Activated T-cell treated with anti-CD3 and anti-CD28 coated beads, Interleukin-2, amount 50 U/mL, for 24 hours (primary cell): Measurements from ENCODE around the gene NLRP10.
"Not testable (repeated sequence)": the region's sequence is repeated elsewhere in the genome, so short reads cannot be mapped to it uniquely, and the experiment has no call there.

Experiments used
- DNase-seq: peaks from one replicate; pipeline ENCODE4 v3.0.0-alpha.2; 2020
- H3K27ac Mint-ChIP-seq: 2 replicates; pipeline ENCODE4 v1.8.0; 2020; ENCODE audit warnings: mild to moderate bottlenecking, mixed read lengths
- H3K27me3 Mint-ChIP-seq: 2 replicates; pipeline ENCODE4 v1.8.0; 2020; ENCODE audit warnings: mixed read lengths
- H3K36me3 Mint-ChIP-seq: 2 replicates; pipeline ENCODE4 v1.8.0; 2020; ENCODE audit warnings: low read depth, mixed read lengths
- H3K4me1 Mint-ChIP-seq: 2 replicates; pipeline ENCODE4 v1.8.0; 2020; ENCODE audit warnings: low read depth, mixed read lengths
- H3K4me3 Mint-ChIP-seq: 2 replicates; pipeline ENCODE4 v1.8.0; 2020; ENCODE audit warnings: mild to moderate bottlenecking, moderate library complexity, mixed read lengths
- H3K9me3 Mint-ChIP-seq: 2 replicates; pipeline ENCODE4 v1.8.0; 2020; ENCODE audit warnings: mixed read lengths

NLRP10 gene

GRCh38 chr11:7965386-7965785, at the start of gene NLRP10:
NLRP10 (minus strand) TSS chr11:7965447; CDS start chr11:7963495, 1,952 bp downstream.
- Mint-ChIP-seq H3K27me3 (peaks cover 25% of the 10 kb centered on the region), H3K36me3 (no peaks in the 10 kb centered on the region), H3K4me1 (no peaks in the 10 kb centered on the region), H3K9me3 (no peaks in the 10 kb centered on the region), H3K4me3 (no peak within 1 kb of the TSS), H3K27ac (no peak within 1 kb of the TSS)
- no peak for DNase-seq

- Mint-ChIP-seq H3K4me1 (peaks cover 5% of the 10 kb centered on the region), H3K36me3 (no peaks in the 10 kb centered on the region), H3K4me3 (no peak overlapping the region), H3K9me3 (no peaks in the 10 kb centered on the region), H3K27ac (no peak overlapping the region), H3K27me3 (peaks cover 24% of the 10 kb centered on the region)
- DNase-seq, result no peak
These were observed 48.6 kb upstream of the NLRP10 start for GRCh38 chr11:8013833-8014232.

DNA sequence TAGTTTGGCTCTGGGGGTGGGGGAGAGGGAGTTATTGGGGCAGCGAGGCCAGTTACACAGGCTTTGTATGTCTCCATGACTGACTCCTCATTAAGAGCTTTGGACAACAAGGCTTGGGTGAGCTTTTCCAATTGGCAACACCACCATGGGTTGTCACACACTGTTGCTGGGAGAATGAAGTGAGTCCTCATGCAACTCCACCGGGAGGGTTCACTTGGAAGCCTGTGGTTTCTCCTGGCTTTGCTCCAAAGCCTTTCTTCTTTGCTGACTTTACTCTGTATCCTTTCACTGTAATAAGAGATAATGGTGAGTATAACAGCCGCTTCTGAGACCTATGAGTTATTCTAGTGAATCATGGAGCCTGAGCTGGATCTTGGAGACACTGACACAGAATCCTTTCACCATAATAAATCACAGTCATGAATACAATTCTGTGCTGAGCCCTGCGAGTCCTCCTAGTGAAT, 46.8 kb upstream of the NLRP10 start:
- Mint-ChIP-seq H3K36me3 (no peaks in the 10 kb centered on the region), H3K27ac (no peak overlapping the region), H3K27me3 (peaks cover 16% of the 10 kb centered on the region)

DNA sequence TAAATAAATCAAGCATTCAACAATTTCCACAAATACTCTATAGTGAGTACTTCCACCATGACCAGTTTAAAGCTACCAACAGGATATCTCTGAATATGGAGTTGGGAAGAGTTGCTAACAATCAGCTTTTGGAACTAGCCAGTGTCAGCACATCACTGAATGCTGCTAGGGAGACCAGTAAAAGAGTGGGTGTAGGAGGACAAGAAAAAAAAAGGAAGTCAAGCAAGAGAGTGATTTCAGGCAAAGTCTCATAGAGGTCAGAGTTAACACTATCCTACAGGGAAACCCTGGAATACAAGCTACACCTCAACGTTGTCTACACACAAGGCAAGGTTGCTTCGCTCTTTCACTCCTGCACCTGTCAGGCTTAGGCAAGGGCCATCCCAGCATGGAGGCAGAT, 46.1 kb upstream of the NLRP10 start:
- Mint-ChIP-seq H3K27ac (no peak overlapping the region), H3K4me3 (no peak overlapping the region), H3K27me3 (peaks cover 16% of the 10 kb centered on the region), H3K4me1 (no peaks in the 10 kb centered on the region), H3K36me3 (no peaks in the 10 kb centered on the region), H3K9me3 (no peaks in the 10 kb centered on the region)
- DNase-seq, result no peak

More for the DNA sequence above, 46.8 kb upstream of the NLRP10 start:
- no peaks in the 10 kb centered on the region for H3K9me3 Mint-ChIP-seq
- H3K4me1 Mint-ChIP-seq, result no peaks in the 10 kb centered on the region
- DNase-seq, result no peak
- H3K4me3 Mint-ChIP-seq, result no peak overlapping the region

- no peaks in the 10 kb centered on the region for H3K36me3 Mint-ChIP-seq
- no peaks in the 10 kb centered on the region for H3K9me3 Mint-ChIP-seq
- H3K4me1 Mint-ChIP-seq, result no peaks in the 10 kb centered on the region
- DNase-seq, result no peak
- H3K27me3 Mint-ChIP-seq, result peaks cover 11% of the 10 kb centered on the region
- H3K4me3 Mint-ChIP-seq, result no peak overlapping the region
- H3K27ac Mint-ChIP-seq, result no peak overlapping the region
These were observed 44.6 kb upstream of the NLRP10 start for GRCh38 chr11:8009856-8010255.

DNA sequence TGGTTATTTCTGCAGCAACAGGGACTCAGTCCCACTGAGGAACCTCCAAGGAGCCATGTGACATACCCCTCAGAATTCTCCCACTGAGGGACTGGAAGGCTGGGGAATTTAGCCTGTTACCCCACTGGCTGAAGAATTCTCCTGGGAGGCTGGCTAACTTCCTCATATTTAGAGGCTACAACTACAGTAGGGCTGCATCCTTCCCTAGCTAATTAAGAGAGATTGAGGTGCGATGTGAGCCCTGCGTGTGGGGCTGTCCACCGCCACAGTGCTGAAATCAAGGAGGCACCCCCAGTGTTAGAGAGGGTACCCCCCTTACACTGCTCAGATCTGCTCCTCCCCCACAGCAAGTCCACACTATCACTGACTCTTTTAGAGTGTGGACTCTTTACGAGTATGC, 43.0 kb upstream of the NLRP10 start:
- peaks cover under 1% of the 10 kb centered on the region for H3K4me1 Mint-ChIP-seq
- no peak overlapping the region for H3K4me3 Mint-ChIP-seq
- no peak overlapping the region for H3K27ac Mint-ChIP-seq
- no peaks in the 10 kb centered on the region for H3K9me3 Mint-ChIP-seq
- DNase-seq, result no peak
- H3K36me3 Mint-ChIP-seq, result no peaks in the 10 kb centered on the region
- H3K27me3 Mint-ChIP-seq, result peaks cover 9% of the 10 kb centered on the region

DNA sequence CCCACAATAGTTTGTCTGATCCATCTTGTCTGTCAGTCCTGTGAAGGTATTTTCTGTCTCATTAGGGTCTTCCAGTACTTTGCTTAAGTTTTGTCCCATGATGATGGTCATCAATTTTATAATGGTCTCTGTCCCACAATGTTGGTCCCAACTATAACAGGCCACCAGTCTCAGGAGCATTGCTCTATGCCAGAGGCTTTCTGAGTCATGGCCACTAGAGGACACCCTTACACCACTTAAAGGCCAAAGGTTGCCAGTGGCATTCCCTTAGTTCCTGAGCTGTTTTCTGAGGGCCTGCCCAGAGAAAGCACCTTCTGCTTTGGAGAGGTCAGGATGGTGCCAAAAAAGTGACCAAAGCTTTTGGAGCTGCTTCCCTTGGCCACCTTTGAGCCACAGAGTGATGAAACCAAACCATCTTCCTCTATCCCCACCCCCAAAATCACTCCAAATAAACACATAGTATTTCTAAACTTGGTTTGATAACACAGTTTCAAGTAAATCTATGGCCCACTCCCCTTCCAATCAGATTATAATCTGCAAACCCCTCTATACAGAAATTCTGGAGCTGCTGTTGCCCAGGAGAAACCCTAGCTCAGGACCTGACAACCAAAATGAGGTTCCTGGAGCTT, 41.2 kb upstream of the NLRP10 start:
- no peaks in the 10 kb centered on the region for H3K9me3 Mint-ChIP-seq
- H3K27ac Mint-ChIP-seq, result no peak overlapping the region
- peaks cover 7% of the 10 kb centered on the region for H3K27me3 Mint-ChIP-seq
- no peak overlapping the region for H3K4me3 Mint-ChIP-seq
- H3K36me3 Mint-ChIP-seq, result peaks cover 3% of the 10 kb centered on the region
- DNase-seq, result peak; percentile 46
- H3K4me1 Mint-ChIP-seq, result peaks cover 4% of the 10 kb centered on the region

- Mint-ChIP-seq H3K4me1 (peaks cover 4% of the 10 kb centered on the region), H3K9me3 (no peaks in the 10 kb centered on the region), H3K27me3 (peaks cover 5% of the 10 kb centered on the region), H3K27ac (no peak overlapping the region), H3K36me3 (peaks cover 12% of the 10 kb centered on the region), H3K4me3 (no peak overlapping the region)
- DNase-seq, result no peak
These were observed 40.3 kb upstream of the NLRP10 start for GRCh38 chr11:8005556-8005955.

DNA sequence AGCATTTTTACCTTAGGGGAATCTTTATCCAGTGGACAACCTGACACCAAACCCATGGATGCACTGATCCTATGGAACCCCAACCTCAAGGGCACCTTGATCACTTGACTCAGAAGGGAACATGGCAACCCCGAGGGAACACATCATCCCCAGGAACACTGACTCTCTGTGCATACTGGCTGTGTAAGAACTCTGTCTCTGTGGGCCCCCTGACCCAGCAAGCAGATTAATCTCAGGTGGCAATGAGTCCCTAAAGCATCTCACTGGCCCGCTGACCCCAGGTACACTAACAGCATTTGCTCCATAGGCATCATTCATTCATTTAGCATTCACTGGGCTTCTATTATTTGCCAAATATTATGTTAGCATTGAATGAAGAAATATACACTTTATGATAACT, 38.8 kb upstream of the NLRP10 start:
- DNase-seq, result no peak
- Mint-ChIP-seq H3K36me3 (peaks cover 27% of the 10 kb centered on the region), H3K4me1 (peaks cover 4% of the 10 kb centered on the region), H3K27me3 (peaks cover 5% of the 10 kb centered on the region), H3K9me3 (no peaks in the 10 kb centered on the region), H3K4me3 (no peak overlapping the region), H3K27ac (no peak overlapping the region)

GRCh38 chr11:8003187-8003586, 37.9 kb upstream of the NLRP10 start:
- Mint-ChIP-seq H3K4me1 (peaks cover 4% of the 10 kb centered on the region), H3K27ac (no peak overlapping the region), H3K4me3 (no peak overlapping the region), H3K36me3 (peaks cover 35% of the 10 kb centered on the region), H3K9me3 (no peaks in the 10 kb centered on the region), H3K27me3 (no peaks in the 10 kb centered on the region)
- DNase-seq, result no peak

DNA sequence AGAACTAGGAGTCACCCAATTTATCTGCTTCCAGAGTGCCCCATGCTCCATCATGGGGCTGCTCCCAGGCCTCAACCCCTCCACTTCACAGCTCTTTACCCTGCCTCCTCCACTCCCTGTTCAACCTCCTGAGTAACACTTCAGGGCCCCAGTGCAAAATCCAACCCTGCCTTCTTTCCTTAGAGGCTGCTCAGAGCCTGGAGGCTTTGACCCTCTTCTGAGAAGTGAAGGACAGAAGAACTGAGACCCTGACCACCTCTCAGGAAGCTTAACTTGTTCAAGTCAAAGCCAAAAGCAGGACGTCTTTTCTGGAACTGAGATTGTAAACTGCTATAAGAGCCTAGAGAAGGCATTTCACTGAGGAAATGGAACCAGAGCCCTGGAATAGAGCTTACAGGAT, 37.4 kb upstream of the NLRP10 start:
- Mint-ChIP-seq H3K4me3 (no peak overlapping the region), H3K36me3 (peaks cover 40% of the 10 kb centered on the region), H3K9me3 (no peaks in the 10 kb centered on the region), H3K4me1 (peaks cover 4% of the 10 kb centered on the region), H3K27ac (no peak overlapping the region), H3K27me3 (no peaks in the 10 kb centered on the region)
- DNase-seq, result no peak

- DNase-seq, result no peak
- peaks cover 63% of the 10 kb centered on the region for H3K36me3 Mint-ChIP-seq
- H3K27ac Mint-ChIP-seq, result peak overlapping the region; percentile 37
- peaks cover 4% of the 10 kb centered on the region for H3K4me1 Mint-ChIP-seq
- H3K27me3 Mint-ChIP-seq, result no peaks in the 10 kb centered on the region
- no peaks in the 10 kb centered on the region for H3K9me3 Mint-ChIP-seq
- no peak overlapping the region for H3K4me3 Mint-ChIP-seq
These were observed 35.1 kb upstream of the NLRP10 start for GRCh38 chr11:8000390-8000789.

DNA sequence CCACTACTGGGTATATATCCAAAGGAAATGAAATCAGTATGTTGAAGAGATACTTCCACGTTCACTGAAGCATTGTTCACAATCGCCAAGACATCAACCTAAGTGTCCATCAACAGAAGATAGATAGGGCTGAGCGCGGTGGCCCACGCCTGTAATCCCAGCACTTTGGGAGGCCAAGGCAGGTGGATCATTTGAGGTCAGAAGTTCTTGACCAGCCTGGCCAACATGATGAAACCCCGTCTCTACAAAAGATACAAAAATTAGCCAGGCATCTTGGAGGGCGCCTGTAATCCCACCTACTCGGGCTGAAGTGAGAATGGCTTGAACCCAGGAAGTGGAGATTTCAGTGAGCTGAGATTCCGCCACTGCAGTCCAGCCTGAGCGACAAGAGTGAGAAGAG, 34.5 kb upstream of the NLRP10 start:
- Mint-ChIP-seq H3K27ac (peak overlapping the region; percentile 37), H3K9me3 (no peaks in the 10 kb centered on the region), H3K4me1 (peaks cover 4% of the 10 kb centered on the region), H3K36me3 (peaks cover 69% of the 10 kb centered on the region), H3K27me3 (no peaks in the 10 kb centered on the region), H3K4me3 (no peak overlapping the region)
- DNase-seq, result no peak

GRCh38 chr11:7994581-7995278, 29.5 kb upstream of the NLRP10 start:
- Mint-ChIP-seq H3K9me3 (no peaks in the 10 kb centered on the region), H3K36me3 (peaks cover 95% of the 10 kb centered on the region), H3K27ac (peak overlapping the region; percentile 65), H3K4me3 (no peak overlapping the region), H3K27me3 (no peaks in the 10 kb centered on the region), H3K4me1 (peaks cover 17% of the 10 kb centered on the region)
- no peak for DNase-seq

DNA sequence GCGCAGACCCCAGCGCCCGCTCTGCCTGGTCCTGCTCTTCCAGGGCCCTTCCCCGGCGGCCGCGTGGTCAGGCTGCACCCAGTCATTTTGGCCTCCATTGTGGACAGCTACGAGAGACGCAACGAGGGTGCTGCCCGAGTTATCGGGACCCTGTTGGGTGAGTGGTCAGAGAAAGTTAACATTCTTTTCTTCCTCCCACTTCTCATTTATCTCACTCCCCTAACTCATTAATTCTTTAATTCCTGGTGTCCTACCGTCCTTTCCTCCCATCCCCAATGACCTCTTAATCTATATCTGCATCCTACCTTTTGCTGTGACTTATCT, 22.3 kb upstream of the NLRP10 start:
- H3K36me3 Mint-ChIP-seq, result peaks cover 50% of the 10 kb centered on the region
- peak overlapping the region; percentile 96 for H3K27ac Mint-ChIP-seq
- not testable (repeated sequence) for H3K27me3 Mint-ChIP-seq, H3K9me3 Mint-ChIP-seq, DNase-seq
- H3K4me1 Mint-ChIP-seq, result peaks cover 43% of the 10 kb centered on the region
- peak overlapping the region; percentile 93 for H3K4me3 Mint-ChIP-seq
